DOHH2 (cell line): ENCODE results near the gene TRA2B.
A peak's percentile ranks its signal among the peaks of the same experiment; 100 is the strongest.

Source experiments
- H3F3A ChIP-seq: fragments of 200-600 bp; sonication (generic), shearing (Covaris generic); 2 replicates; pipeline ENCODE4 v1.6.0; 2016; ENCODE audit warnings: antibody characterized with exemption, mild to moderate bottlenecking; ENCODE audit not compliant: control insufficient read depth, insufficient read depth
- H3K27ac ChIP-seq: fragments of 200-600 bp; sonication (generic); 2 replicates; pipeline ENCODE4 v1.5.1; 2014; ENCODE audit warnings: low read depth, mild to moderate bottlenecking, low read length, moderate library complexity
- H3K27me3 ChIP-seq: fragments of 200-600 bp; sonication (generic); 2 replicates; pipeline ENCODE4 v1.6.1; 2014; ENCODE audit warnings: mild to moderate bottlenecking, low read length, mixed read lengths; ENCODE audit not compliant: control insufficient read depth
- H3K36me3 ChIP-seq: fragments of 200-600 bp; sonication (generic); 2 replicates; pipeline ENCODE4 v1.6.1; 2014; ENCODE audit warnings: mild to moderate bottlenecking, low read length, moderate library complexity, mixed read lengths; ENCODE audit not compliant: control insufficient read depth
- H3K4me1 ChIP-seq: fragments of 200-600 bp; sonication (generic); 2 replicates; pipeline ENCODE4 v1.6.1; 2014; ENCODE audit warnings: mild to moderate bottlenecking, low read length, mixed read lengths; ENCODE audit not compliant: control insufficient read depth
- H3K4me2 ChIP-seq: fragments of 200-600 bp; sonication (generic); 2 replicates; pipeline ENCODE4 v1.6.0; 2014; ENCODE audit warnings: mild to moderate bottlenecking, low read length, moderate library complexity
- H3K4me3 ChIP-seq: fragments of 200-600 bp; sonication (generic); 2 replicates; pipeline ENCODE4 v1.5.1; 2014; ENCODE audit warnings: mild to moderate bottlenecking, low read length, mixed read lengths
- H3K79me2 ChIP-seq: fragments of 200-600 bp; sonication (generic); 2 replicates; pipeline ENCODE4 v1.6.1; 2014; ENCODE audit warnings: mild to moderate bottlenecking, low read length, mixed read lengths; ENCODE audit not compliant: control insufficient read depth
- H3K9me2 ChIP-seq: fragments of 200-600 bp; sonication (generic); replicated peaks from 2 replicates; pipeline ENCODE4 v1.6.1; 2014; ENCODE audit warnings: mild to moderate bottlenecking, low read length, mixed read lengths; ENCODE audit not compliant: control insufficient read depth
- H3K9me3 ChIP-seq: fragments of 200-600 bp; sonication (generic); 2 replicates; pipeline ENCODE4 v1.6.1; 2014; ENCODE audit warnings: antibody characterized with exemption, low read length, mixed read lengths; ENCODE audit not compliant: control insufficient read depth, insufficient read depth
- H4K20me1 ChIP-seq: fragments of 200-600 bp; sonication (generic); 2 replicates; pipeline ENCODE4 v1.6.0; 2014; ENCODE audit warnings: low read depth, mild to moderate bottlenecking, antibody characterized with exemption, low read length, moderate library complexity; ENCODE audit not compliant: control insufficient read depth, insufficient read depth
- CTCF ChIP-seq: fragments of 200-600 bp; sonication (generic); IDR thresholded peaks from one replicate; pipeline ENCODE4 v1.5.1; 2014; ENCODE audit warnings: antibody characterized with exemption, mild to moderate bottlenecking, low read depth, low read length; ENCODE audit not compliant: poor library complexity, severe bottlenecking
- EZH2phosphoT487 ChIP-seq: fragments of 200-600 bp; sonication (generic); IDR thresholded peaks from 2 replicates; pipeline ENCODE4 v1.6.1; 2017; ENCODE audit warnings: borderline replicate concordance, mild to moderate bottlenecking, antibody characterized with exemption, low read length, moderate library complexity, mixed read lengths

Gene TRA2B

GRCh38 chr3:185934767-185935464 is 2.9 kb downstream of the TRA2B start:
- Histone ChIP-seq H3K4me2 (peak overlapping the region; percentile 94), H3K79me2 (peaks cover 84% of the 10 kb centered on the region), H4K20me1 (peaks cover 68% of the 10 kb centered on the region), H3F3A (peaks cover 30% of the 10 kb centered on the region; the same call in 1 of the 2 replicates), H3K36me3 (peaks cover 79% of the 10 kb centered on the region), H3K9me2 (no peaks in the 10 kb centered on the region), H3K27ac (no peak overlapping the region), H3K9me3 (no peaks in the 10 kb centered on the region), H3K4me1 (peaks cover 62% of the 10 kb centered on the region), H3K4me3 (peak overlapping the region; percentile 91), H3K27me3 (no peaks in the 10 kb centered on the region)
- TF ChIP-seq EZH2phosphoT487 (no peak), CTCF (no peak)

GRCh38 chr3:185934174-185934557 is 3.6 kb downstream of the TRA2B start:
- Histone ChIP-seq H3F3A (peaks cover 30% of the 10 kb centered on the region; the same call in 1 of the 2 replicates), H3K9me2 (no peaks in the 10 kb centered on the region), H3K4me2 (peak overlapping the region; percentile 94), H3K9me3 (no peaks in the 10 kb centered on the region), H3K79me2 (peaks cover 91% of the 10 kb centered on the region), H3K4me1 (peaks cover 69% of the 10 kb centered on the region), H4K20me1 (peaks cover 75% of the 10 kb centered on the region), H3K4me3 (peak overlapping the region; percentile 91), H3K27me3 (no peaks in the 10 kb centered on the region), H3K27ac (no peak overlapping the region), H3K36me3 (peaks cover 86% of the 10 kb centered on the region)
- no peak for TF ChIP-seq CTCF
- no peak for TF ChIP-seq EZH2phosphoT487

- Histone ChIP-seq H3F3A (peaks cover 30% of the 10 kb centered on the region; the same call in 1 of the 2 replicates), H3K27ac (no peak overlapping the region), H3K4me1 (peaks cover 75% of the 10 kb centered on the region), H3K27me3 (no peaks in the 10 kb centered on the region), H3K36me3 (peaks cover 92% of the 10 kb centered on the region), H3K79me2 (peaks cover 97% of the 10 kb centered on the region), H4K20me1 (peaks cover 81% of the 10 kb centered on the region), H3K9me3 (no peaks in the 10 kb centered on the region), H3K4me3 (peak overlapping the region; percentile 91), H3K9me2 (no peaks in the 10 kb centered on the region), H3K4me2 (peak overlapping the region; percentile 94)
- TF ChIP-seq EZH2phosphoT487 (no peak), CTCF (no peak)
Measured at GRCh38 chr3:185933374-185934173, 4.2 kb downstream of the TRA2B start.
